Mucosa of rectum (tissue), 2 donors: ENCODE results near the gene PHYHIPL.

Experiments used
- H3K27ac ChIP-seq, 2 donors: one replicate each; pipeline ENCODE4 v1.7.0; 2013; ENCODE audit warnings: inconsistent platforms in 2 of 2, low read depth in 2 of 2, low read length in 2 of 2
- H3K27me3 ChIP-seq, 2 donors: one replicate each; pipeline ENCODE4 v1.7.0; 2013; ENCODE audit warnings: low read length in 2 of 2; ENCODE audit not compliant: control insufficient read depth in 2 of 2, insufficient read depth in 2 of 2
- H3K36me3 ChIP-seq, 2 donors: one replicate each; pipeline ENCODE4 v1.7.0; 2013; ENCODE audit warnings: low read length in 2 of 2; ENCODE audit not compliant: control insufficient read depth in 2 of 2, insufficient read depth in 2 of 2
- H3K4me1 ChIP-seq, 2 donors: one replicate each; pipeline ENCODE4 v1.7.0; 2013; ENCODE audit warnings: low read length in 2 of 2, mild to moderate bottlenecking in 1 of 2; ENCODE audit not compliant: control insufficient read depth in 2 of 2, insufficient read depth in 2 of 2
- H3K4me3 ChIP-seq, 2 donors: one replicate each; pipeline ENCODE4 v1.7.0; 2013; ENCODE audit warnings: low read length in 2 of 2
- H3K9ac ChIP-seq, 2 donors: one replicate each; pipeline ENCODE4 v1.7.0; 2013; ENCODE audit warnings: low read length in 2 of 2, low read depth in 1 of 2, mild to moderate bottlenecking in 1 of 2
- H3K9me3 ChIP-seq, 2 donors: one replicate each; pipeline ENCODE4 v1.7.0; 2013; ENCODE audit warnings: low read length in 2 of 2; ENCODE audit not compliant: control insufficient read depth in 2 of 2
- donor health status: healthy.
- donor health status: Normal muscosa, but diverticular disease.

Gene PHYHIPL

GRCh38 chr10:59176241-59177030 lies at the start of gene PHYHIPL:
TSS of gene PHYHIPL (plus strand) at chr10:59176643. CDS start at chr10:59176854, 211 bp downstream.
- H3K27me3 ChIP-seq, result peaks cover 6 to 12% of the 10 kb centered on the region in 2 donors
- peak within 1 kb of the TSS; percentile 34 to 48 for H3K4me3 ChIP-seq
- no peak within 1 kb of the TSS for H3K27ac ChIP-seq
- H3K9ac ChIP-seq, result no peak within 1 kb of the TSS
- no peaks in the 10 kb centered on the region for H3K4me1 ChIP-seq
- H3K36me3 ChIP-seq, result no peaks in the 10 kb centered on the region
- H3K9me3 ChIP-seq, result no peaks in the 10 kb centered on the region

GRCh38 chr10:59126991-59127390 lies 49.5 kb upstream of the PHYHIPL start:
- no peak overlapping the region for H3K27ac ChIP-seq
- H3K9ac ChIP-seq, result no peak overlapping the region
- H3K36me3 ChIP-seq, result no peaks in the 10 kb centered on the region
- no peaks in the 10 kb centered on the region for H3K4me1 ChIP-seq
- H3K9me3 ChIP-seq, result peaks cover 0 to 2% of the 10 kb centered on the region in 2 donors
- H3K4me3 ChIP-seq, result no peak overlapping the region
- no peaks in the 10 kb centered on the region for H3K27me3 ChIP-seq

- Histone ChIP-seq H3K27ac (no peak overlapping the region), H3K27me3 (no peaks in the 10 kb centered on the region), H3K9ac (no peak overlapping the region), H3K4me3 (no peak overlapping the region), H3K4me1 (no peaks in the 10 kb centered on the region), H3K36me3 (no peaks in the 10 kb centered on the region), H3K9me3 (peaks cover 0 to 2% of the 10 kb centered on the region in 2 donors)
Observed at GRCh38 chr10:59127991-59128390, 48.5 kb upstream of the PHYHIPL start.

GRCh38 chr10:59129867-59130266 lies 46.6 kb upstream of the PHYHIPL start:
- H3K4me3 ChIP-seq, result no peak overlapping the region
- no peaks in the 10 kb centered on the region for H3K36me3 ChIP-seq
- H3K27me3 ChIP-seq, result no peaks in the 10 kb centered on the region
- peaks cover 0 to 2% of the 10 kb centered on the region in 2 donors for H3K4me1 ChIP-seq
- no peak overlapping the region for H3K27ac ChIP-seq
- no peak overlapping the region for H3K9ac ChIP-seq
- H3K9me3 ChIP-seq, result no peaks in the 10 kb centered on the region

- Histone ChIP-seq H3K4me1 (peaks cover 0 to 2% of the 10 kb centered on the region in 2 donors), H3K4me3 (no peak overlapping the region), H3K9ac (no peak overlapping the region), H3K27me3 (no peaks in the 10 kb centered on the region), H3K27ac (no peak overlapping the region), H3K36me3 (no peaks in the 10 kb centered on the region), H3K9me3 (no peaks in the 10 kb centered on the region)
Observed at GRCh38 chr10:59131666-59132065, 44.8 kb upstream of the PHYHIPL start.

- Histone ChIP-seq H3K9ac (no peak overlapping the region), H3K4me1 (peaks cover 0 to 2% of the 10 kb centered on the region in 2 donors), H3K27ac (no peak overlapping the region), H3K27me3 (no peaks in the 10 kb centered on the region), H3K9me3 (no peaks in the 10 kb centered on the region), H3K4me3 (no peak overlapping the region), H3K36me3 (no peaks in the 10 kb centered on the region)
Observed at GRCh38 chr10:59133841-59134593, 42.4 kb upstream of the PHYHIPL start.

- H3K4me3 ChIP-seq, result no peak overlapping the region
- no peak overlapping the region for H3K27ac ChIP-seq
- H3K27me3 ChIP-seq, result no peaks in the 10 kb centered on the region
Observed at GRCh38 chr10:59134785-59135184, 41.7 kb upstream of the PHYHIPL start.

GRCh38 chr10:59135275-59135674 lies 41.2 kb upstream of the PHYHIPL start:
- peaks cover 0 to 2% of the 10 kb centered on the region in 2 donors for H3K4me1 ChIP-seq
- H3K9me3 ChIP-seq, result no peaks in the 10 kb centered on the region
- H3K27ac ChIP-seq, result no peak overlapping the region
- no peak overlapping the region for H3K4me3 ChIP-seq
- no peak overlapping the region for H3K9ac ChIP-seq
- H3K36me3 ChIP-seq, result no peaks in the 10 kb centered on the region
- no peaks in the 10 kb centered on the region for H3K27me3 ChIP-seq

More at GRCh38 chr10:59134785-59135184, 41.7 kb upstream of the PHYHIPL start:
- Histone ChIP-seq H3K36me3 (no peaks in the 10 kb centered on the region), H3K4me1 (peaks cover 0 to 2% of the 10 kb centered on the region in 2 donors), H3K9me3 (no peaks in the 10 kb centered on the region), H3K9ac (no peak overlapping the region)

- no peaks in the 10 kb centered on the region for H3K36me3 ChIP-seq
- no peak overlapping the region for H3K27ac ChIP-seq
- H3K9ac ChIP-seq, result no peak overlapping the region
- no peak overlapping the region for H3K4me3 ChIP-seq
- no peaks in the 10 kb centered on the region for H3K27me3 ChIP-seq
- H3K9me3 ChIP-seq, result no peaks in the 10 kb centered on the region
- H3K4me1 ChIP-seq, result peaks cover 0 to 2% of the 10 kb centered on the region in 2 donors
Observed at GRCh38 chr10:59138052-59138451, 38.4 kb upstream of the PHYHIPL start.

- Histone ChIP-seq H3K4me1 (no peaks in the 10 kb centered on the region), H3K4me3 (no peak overlapping the region), H3K9ac (no peak overlapping the region), H3K27me3 (no peaks in the 10 kb centered on the region), H3K9me3 (no peaks in the 10 kb centered on the region), H3K27ac (no peak overlapping the region), H3K36me3 (no peaks in the 10 kb centered on the region)
Observed at GRCh38 chr10:59143544-59143943, 32.9 kb upstream of the PHYHIPL start.
